CD4-positive, alpha-beta T cell treated with Interleukin-15 for 1 hour (primary cell): Measurements from ENCODE around the gene LBH.

Source experiments
- DNase-seq: peaks from one replicate; pipeline ENCODE4 v3.0.0-alpha.2; 2020

The LBH gene

GRCh38 chr2:30235859-30236535 lies 4.7 kb downstream of the LBH start:
- no peak for DNase-seq

DNA sequence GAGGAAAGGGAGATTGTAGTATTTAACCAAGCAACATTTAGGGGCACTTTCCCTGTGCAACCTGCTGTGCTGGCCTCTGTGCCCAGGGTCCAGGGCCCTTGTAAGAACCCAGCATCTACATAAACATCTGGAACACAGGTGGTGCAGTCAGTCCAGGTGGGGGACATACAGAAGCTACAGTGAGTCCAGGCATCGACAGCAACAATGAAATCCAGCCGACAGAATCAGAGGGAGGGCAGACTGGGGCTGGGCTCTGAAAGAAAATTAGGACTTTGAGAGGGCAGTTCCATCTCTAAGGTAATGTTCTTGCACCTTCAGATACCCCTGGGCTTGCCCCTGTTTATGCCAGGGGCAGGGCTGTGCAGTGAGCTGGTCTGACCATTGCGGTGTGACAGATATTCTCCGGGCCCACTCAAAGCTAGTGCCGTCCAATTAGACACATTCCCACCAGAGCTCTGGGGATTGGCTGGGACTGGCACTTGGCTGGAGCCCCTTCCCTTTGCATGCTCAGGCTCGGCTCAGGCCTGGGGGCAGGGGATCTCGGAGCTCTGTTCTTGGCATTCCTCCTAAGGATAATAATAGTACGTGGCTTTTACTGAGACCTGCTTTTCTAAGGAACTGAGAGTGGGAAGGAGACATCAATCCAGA lies 5.4 kb downstream of the LBH start:
- no peak for DNase-seq

GRCh38 chr2:30237239-30237965 lies 6.1 kb downstream of the LBH start:
- DNase-seq = no peak

DNA sequence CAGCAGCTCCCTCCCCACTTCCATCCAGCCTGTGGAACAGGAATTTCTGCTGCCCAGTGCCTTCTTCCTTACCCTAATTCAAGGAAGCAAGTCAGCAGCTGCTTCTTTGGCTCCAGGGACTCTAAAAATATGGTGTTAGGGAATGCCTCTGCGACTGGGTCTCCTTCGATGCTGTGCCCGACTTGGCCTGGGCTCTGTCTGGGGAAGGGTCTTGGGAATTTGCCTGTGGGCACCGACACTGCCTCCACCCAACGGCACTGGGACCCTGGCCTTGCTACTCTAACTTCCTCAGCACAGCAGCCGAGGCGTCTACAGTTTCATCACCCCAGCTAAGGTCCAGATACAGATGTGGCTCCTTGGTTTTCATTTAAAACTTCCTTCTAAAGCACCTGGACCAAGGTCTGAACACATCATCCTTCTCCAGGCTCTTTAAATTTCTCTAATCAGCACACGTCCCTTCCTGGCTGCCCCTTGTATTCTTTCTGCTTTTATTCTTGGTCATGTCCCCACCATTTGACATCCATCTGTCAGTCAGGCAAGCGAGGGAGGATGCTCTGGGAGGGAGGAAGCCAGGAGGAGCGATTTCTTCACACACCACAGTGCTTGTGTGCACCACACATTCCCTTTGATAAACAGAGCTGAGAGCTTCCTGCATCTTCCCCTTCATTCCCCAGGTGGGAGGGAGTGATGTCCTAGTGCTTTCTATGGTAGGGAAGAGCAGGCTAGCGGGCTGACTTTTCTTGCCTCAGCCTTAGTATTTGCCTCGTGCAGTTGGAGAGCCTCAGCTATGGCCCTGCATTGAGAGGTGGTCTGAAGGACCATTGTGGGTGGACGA lies 6.8 kb downstream of the LBH start:
- no peak for DNase-seq

DNA sequence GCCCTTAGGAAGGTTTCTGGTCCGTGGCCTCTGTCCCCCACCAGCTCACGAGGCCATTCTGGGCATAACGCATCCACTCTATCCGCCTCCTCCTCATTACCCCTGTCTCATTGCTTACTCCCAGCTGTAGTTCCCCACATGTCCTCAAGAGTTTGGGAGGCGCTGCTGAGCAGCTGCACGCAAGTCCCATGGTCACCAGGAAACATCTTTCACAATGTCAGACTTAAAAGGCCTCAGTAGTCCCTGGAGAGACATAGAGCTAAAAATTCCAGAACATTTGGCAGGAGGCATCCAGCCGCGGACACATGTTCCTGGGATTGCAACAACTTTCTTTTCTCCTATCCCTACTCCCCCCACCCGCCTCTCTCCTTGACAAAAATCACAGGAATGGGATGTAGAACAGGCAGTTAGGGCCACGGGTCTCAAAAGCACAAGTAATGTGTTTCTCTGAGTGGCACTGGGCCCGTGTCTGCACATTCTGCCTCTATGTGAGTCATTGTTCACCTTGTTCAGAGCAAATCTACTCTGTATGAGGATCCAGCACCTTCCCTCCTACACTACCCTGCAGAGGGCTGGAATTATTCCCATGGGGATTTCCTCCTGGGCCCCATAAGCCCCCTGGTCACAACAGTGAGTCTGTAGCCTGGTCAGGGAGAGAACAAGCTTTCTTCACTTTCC lies 8.1 kb downstream of the LBH start:
- peak; percentile 73 for DNase-seq

GRCh38 chr2:30239986-30240752 lies 8.8 kb downstream of the LBH start:
- DNase-seq = no peak

GRCh38 chr2:30243231-30243630 lies 11.9 kb downstream of the LBH start:
- no peak for DNase-seq

- no peak for DNase-seq
Measured at GRCh38 chr2:30245364-30245763, 14.0 kb downstream of the LBH start.

GRCh38 chr2:30248791-30249190 lies 17.5 kb downstream of the LBH start:
- no peak for DNase-seq

- DNase-seq = no peak
Measured at GRCh38 chr2:30249354-30249753, 18.0 kb downstream of the LBH start.

DNA sequence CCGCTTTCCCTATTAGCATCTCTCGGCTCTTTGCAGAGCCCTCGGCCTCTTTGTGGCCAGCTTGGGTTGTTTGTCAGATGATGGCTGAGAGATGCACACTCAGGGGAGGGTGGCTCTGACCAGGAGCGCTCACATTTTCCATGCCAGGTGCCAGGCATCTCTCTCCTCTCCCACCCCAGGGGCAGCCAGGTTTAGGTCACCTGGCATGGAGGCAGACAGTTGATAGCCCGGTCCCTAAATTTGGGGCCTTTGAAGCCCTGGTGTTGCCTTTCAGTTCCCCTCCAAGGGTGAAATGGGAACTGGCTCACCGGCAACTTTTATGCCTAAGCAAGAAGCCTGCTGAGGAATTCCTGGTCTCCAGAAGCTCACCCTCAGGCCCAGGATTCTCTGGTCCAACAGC lies 19.1 kb downstream of the LBH start:
- no peak for DNase-seq

DNA sequence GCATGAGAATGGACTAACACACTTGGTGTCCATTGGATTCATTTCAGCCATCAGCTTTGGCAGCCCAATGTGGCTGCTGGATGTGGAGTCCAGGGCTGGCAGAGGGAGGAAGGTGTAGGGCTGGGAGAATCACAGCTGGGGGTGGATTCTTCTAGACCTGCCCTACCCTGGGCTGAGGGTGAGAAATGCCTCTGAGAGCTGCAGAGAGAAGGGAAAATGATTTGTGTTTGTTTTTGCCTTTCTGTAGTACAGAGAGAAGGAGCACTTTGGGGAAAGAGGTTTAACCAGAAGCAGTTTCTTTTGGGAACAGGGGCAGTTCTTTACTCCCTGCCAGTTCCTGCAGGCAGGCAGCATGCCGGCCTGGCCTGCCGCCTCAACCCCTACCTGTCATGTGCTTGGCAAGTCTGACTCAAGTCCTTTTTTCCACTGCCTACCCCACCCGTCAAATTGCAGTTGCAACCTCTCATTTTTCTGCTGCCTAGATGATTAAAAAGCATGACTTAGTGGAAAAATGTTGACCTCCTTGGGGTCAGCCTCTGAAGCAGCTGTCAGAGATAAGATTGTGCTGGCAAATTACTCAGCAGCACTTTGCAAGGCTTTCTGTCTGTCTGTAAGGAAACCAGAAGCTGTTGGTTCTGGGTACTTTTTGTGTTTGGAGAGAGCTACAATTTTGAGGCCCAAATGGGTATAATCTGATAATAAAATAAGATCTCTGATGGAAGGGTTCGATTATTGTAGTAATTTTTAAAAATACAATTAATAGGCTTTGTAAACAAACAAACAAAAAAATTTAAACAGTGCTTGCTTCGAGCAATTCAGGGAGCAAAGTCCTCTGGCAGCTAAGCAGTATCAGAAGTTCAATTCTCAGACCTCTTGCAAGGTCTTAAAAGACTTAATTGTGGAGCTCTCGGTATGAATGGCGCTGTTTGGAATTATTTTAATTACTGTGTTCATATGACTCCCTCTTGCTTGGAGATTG lies 21.7 kb downstream of the LBH start:
- DNase-seq = no peak

DNA sequence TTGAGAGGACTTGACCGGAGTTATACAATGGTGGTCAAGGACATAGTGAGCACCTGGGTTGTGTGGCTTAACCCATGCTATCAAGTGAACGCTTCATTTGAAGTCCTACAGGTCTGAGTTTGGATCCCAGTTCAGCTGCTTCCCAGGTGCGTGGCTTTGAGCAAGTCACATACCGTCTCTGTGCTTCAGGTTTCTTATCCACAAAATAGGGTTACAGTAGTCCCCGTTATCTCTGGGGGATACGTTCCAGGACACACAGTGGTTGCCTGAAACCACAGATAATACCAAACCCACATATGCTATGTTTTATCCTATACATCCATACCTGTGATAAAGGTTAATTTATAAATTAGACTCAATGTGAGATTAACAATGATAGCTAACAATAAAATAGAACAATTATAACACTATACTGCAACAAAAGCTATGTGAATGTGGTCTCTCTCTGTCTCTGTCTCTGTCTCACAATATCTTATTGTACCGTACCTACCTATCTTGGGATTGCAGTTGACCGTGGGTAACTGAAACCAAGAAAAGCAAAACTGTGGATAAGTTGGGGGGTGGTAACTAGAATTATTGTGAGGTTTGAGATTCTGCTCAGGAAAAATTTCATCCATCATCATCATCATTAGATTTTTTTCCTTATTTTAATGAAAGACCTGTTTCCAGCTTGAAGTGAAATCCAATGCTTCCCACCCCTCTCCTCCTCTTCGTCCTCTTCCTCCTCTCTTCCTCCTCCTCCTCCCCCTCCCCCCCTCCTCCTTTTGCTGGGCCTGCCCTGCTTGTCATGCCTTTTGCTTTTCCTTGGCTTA lies 22.7 kb downstream of the LBH start:
- no peak for DNase-seq

GRCh38 chr2:30254685-30255001 lies 23.3 kb downstream of the LBH start:
- DNase-seq = no peak

- no peak for DNase-seq
Measured at GRCh38 chr2:30255026-30255425, 23.7 kb downstream of the LBH start.

- DNase-seq = no peak
Measured at GRCh38 chr2:30255466-30256408, 24.4 kb downstream of the LBH start.

GRCh38 chr2:30257266-30258214 lies 26.2 kb downstream of the LBH start:
- no peak for DNase-seq

DNA sequence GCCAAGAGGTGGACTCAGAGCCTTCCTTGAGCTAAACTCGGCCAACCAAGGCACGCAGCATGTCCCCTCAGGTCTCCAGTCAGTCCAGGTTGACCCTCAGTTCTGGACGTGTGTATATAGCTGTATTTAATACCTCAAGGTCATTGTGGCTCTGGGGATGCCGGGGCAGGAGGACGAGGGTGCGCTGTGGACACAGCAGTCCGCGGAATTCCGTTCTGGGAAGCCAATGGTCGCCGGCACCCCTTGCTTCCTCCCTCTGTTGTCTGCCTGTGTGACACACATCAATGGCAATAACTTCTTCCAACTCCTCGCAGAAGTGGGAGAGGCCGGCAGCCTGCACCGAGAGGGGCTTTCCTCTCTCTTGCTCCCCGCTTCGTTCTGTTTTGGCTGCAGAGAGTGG lies 27.7 kb downstream of the LBH start:
- DNase-seq = no peak
